Endothelial cell of umbilical vein (primary cell): Measurements from ENCODE around the gene RAX. TPM values are rescaled to one million over a fixed set of nuclear protein-coding genes. Genes with fewer than 3 reads are reported as not detected.
A peak's percentile ranks its signal among the peaks of the same experiment; 100 is the strongest.

Experiments
- BruUV-seq: library from RNA; stranded (reverse); fragments of 400-500 nt; replicated peaks from 2 replicates; lab custom pipeline; 2021; lab: Mats Ljungman, UMichigan
- CTCF ChIA-PET: fragments of 300-600, 350-600 bp; sonication (Branson Sonifier 250); formaldehyde crosslinking; loops from one replicate; lab custom pipeline; 2021; ENCODE audit warnings: antibody characterized with exemption, inconsistent platforms; lab: Charles Lee
- POLR2A ChIA-PET: fragments of 300-600, 350-600 bp; sonication (Branson Sonifier 250); formaldehyde crosslinking; loops from one replicate; lab custom pipeline; 2021; ENCODE audit warnings: antibody characterized with exemption, inconsistent platforms; lab: Charles Lee
- DNase-seq: peaks from one replicate; pipeline ENCODE4 v3.0.0-alpha.2; 2011; ENCODE audit warnings: low read depth, low spot score
- FAIRE-seq: peaks from 2 replicates; lab custom pipeline; 2011; peaks lifted over from hg19 to GRCh38; lab: Jason Lieb, UNC
- H2AFZ ChIP-seq: 2 replicates; pipeline ENCODE4 v1.6.0; 2012; ENCODE audit warnings: low read depth, low read length, control low read depth, inconsistent platforms
- H3K27ac ChIP-seq: 2 replicates; pipeline ENCODE4 v1.5.1; 2011; ENCODE audit warnings: low read depth, mild to moderate bottlenecking, control low read depth, low read length, moderate library complexity; ENCODE audit not compliant: insufficient read depth
- H3K27me3 ChIP-seq, 2 experiments: 2 replicates each; pipeline versions ENCODE4 v1.6.0 to v1.6.1; 2011; ENCODE audit warnings: low read length in 2 of 2, mixed read lengths in 1 of 2; ENCODE audit not compliant: control insufficient read depth in 2 of 2, insufficient read depth in 2 of 2
- H3K36me3 ChIP-seq, 2 experiments: 2 replicates in 1 of 2; 3 replicates in 1 of 2; pipeline ENCODE4 v1.5.1; 2011; ENCODE audit warnings: low read length in 2 of 2, mild to moderate bottlenecking in 1 of 2, moderate library complexity in 1 of 2; ENCODE audit not compliant: control insufficient read depth in 2 of 2, insufficient read depth in 2 of 2; ENCODE audit errors: extremely low read depth in 1 of 2
- H3K4me1 ChIP-seq: 3 replicates; pipeline ENCODE4 v1.5.1; 2011; ENCODE audit warnings: mild to moderate bottlenecking, low read length; ENCODE audit not compliant: control insufficient read depth, insufficient read depth; ENCODE audit errors: extremely low read depth
- H3K4me2 ChIP-seq: 2 replicates; pipeline ENCODE4 v1.6.1; 2011; ENCODE audit warnings: low read length, control low read depth, mixed read lengths; ENCODE audit not compliant: insufficient read depth
- H3K4me3 ChIP-seq, 3 experiments: fragments of 200-600 bp in 1 of 3; sonication (generic), shearing (Covaris generic) in 1 of 3; replicated peaks in 1 of 3; 2 replicates each; pipeline ENCODE4 v1.5.1; 2011 to 2016; ENCODE audit warnings: control low read depth in 3 of 3, low read length in 3 of 3, mild to moderate bottlenecking in 2 of 3, inconsistent platforms in 1 of 3, low read depth in 1 of 3, moderate library complexity in 1 of 3; ENCODE audit not compliant: insufficient read depth in 1 of 3
- H3K79me2 ChIP-seq: 2 replicates; pipeline ENCODE4 v1.6.0; 2012; ENCODE audit warnings: low read length, inconsistent platforms; ENCODE audit not compliant: control insufficient read depth, insufficient read depth
- H3K9ac ChIP-seq: replicated peaks from 2 replicates; pipeline ENCODE3; 2011; ENCODE audit warnings: low read length, control low read depth; ENCODE audit not compliant: insufficient read depth; ENCODE audit errors: extremely low read depth
- H3K9me1 ChIP-seq: replicated peaks from 3 replicates; pipeline ENCODE4 v1.6.0; 2011; ENCODE audit warnings: mild to moderate bottlenecking, low read length; ENCODE audit not compliant: control insufficient read depth, insufficient read depth; ENCODE audit errors: extremely low read depth
- H3K9me3 ChIP-seq: replicated peaks from 2 replicates; pipeline ENCODE4 v1.5.1; 2012; ENCODE audit warnings: low read length, inconsistent platforms; ENCODE audit not compliant: control insufficient read depth, insufficient read depth
- H4K20me1 ChIP-seq: replicated peaks from 2 replicates; pipeline ENCODE3; 2011; ENCODE audit warnings: mild to moderate bottlenecking, low read length; ENCODE audit not compliant: control insufficient read depth, insufficient read depth; ENCODE audit errors: extremely low read depth
- EZH2 ChIP-seq: IDR thresholded peaks from 2 replicates; pipeline ENCODE4 v1.6.1; 2012; ENCODE audit warnings: borderline replicate concordance, low read depth, mild to moderate bottlenecking, moderate library complexity, low read length, inconsistent platforms; ENCODE audit not compliant: severe bottlenecking
- FOS ChIP-seq: IDR thresholded peaks from 2 replicates; pipeline ENCODE4 v1.6.1; 2011; ENCODE audit warnings: mild to moderate bottlenecking, low read length, moderate library complexity, borderline replicate concordance; ENCODE audit not compliant: insufficient read depth
- GATA2 ChIP-seq: IDR thresholded peaks from 2 replicates; pipeline ENCODE4 v1.7.0; 2011; ENCODE audit warnings: low read depth, mild to moderate bottlenecking, moderate library complexity, mixed read lengths, low read length; ENCODE audit not compliant: insufficient read length, insufficient read depth
- JUN ChIP-seq: IDR thresholded peaks from 2 replicates; pipeline ENCODE4 v1.6.1; 2011; ENCODE audit warnings: borderline replicate concordance, low read depth; ENCODE audit not compliant: insufficient read length, insufficient read depth
- MYC ChIP-seq: IDR thresholded peaks from one replicate; pipeline ENCODE4 v1.6.1; 2011; ENCODE audit warnings: mild to moderate bottlenecking, low read depth, low read length
- POLR2A ChIP-seq: IDR thresholded peaks from 2 replicates; pipeline ENCODE4 v1.6.1; 2012; ENCODE audit warnings: low read depth, mild to moderate bottlenecking, control low read depth, low read length
- POLR2AphosphoS5 ChIP-seq: IDR thresholded peaks from 2 replicates; pipeline ENCODE4 v1.6.1; 2012; ENCODE audit warnings: low read depth, mild to moderate bottlenecking, control low read depth, low read length, moderate library complexity; ENCODE audit not compliant: insufficient read depth
- dilution Hi-C: fragments of 300-500 bp; cut with MboI; formaldehyde crosslinking; loops from one replicate; pipeline ENCODE4 v1.15.0; 2019; ENCODE audit warnings: low sequenced_read_pairs; ENCODE audit not compliant: extremely low pct_ligation_motif_present
- intact Hi-C: fragments of 100-400 bp; cut with micrococcal nuclease; formaldehyde crosslinking; loops from one replicate; pipeline ENCODE4 v1.10.0; 2022
- polyA plus RNA-seq, 4 experiments: library from polyadenylated mRNA; depleted of rRNA in 3 of 4; stranded (reverse) in 3 of 4; unstranded in 1 of 4; fragments of >200 nt; gene quantifications; 2 replicates each; pipeline versions ENCODE4 v1.2.1 to v1.2.3, GENCODE V29; 2011 to 2012; ENCODE audit warnings: missing spikeins in 1 of 4
- total RNA-seq: library from RNA; stranded (reverse); gene quantifications from 2 replicates; pipeline ENCODE4 v1.2.3, GENCODE V29; 2021
- TF ChIP-seq, protein P1 (sequence below): IDR thresholded peaks from 2 replicates; pipeline ENCODE4 v1.6.1; 2011; ENCODE audit not compliant: insufficient read depth, insufficient read length
- TF ChIP-seq, protein P2 (sequence below), 2 donors: IDR thresholded peaks; 1 replicate in 1 of 2; 2 replicates in 1 of 2; pipeline ENCODE4 v1.5.1; 2011; ENCODE audit warnings: low read length in 2 of 2, mild to moderate bottlenecking in 2 of 2, moderate library complexity in 2 of 2, control low read depth in 1 of 2, inconsistent platforms in 1 of 2, low read depth in 1 of 2; ENCODE audit not compliant: insufficient read depth in 1 of 2; ENCODE audit errors: extremely low read depth in 1 of 2

The RAX gene
- total and polyA plus RNA-seq, 2 donors (not counting 3 experiments of a cell fraction or from before 2014, with no cell fraction given) = not detected

DNA sequence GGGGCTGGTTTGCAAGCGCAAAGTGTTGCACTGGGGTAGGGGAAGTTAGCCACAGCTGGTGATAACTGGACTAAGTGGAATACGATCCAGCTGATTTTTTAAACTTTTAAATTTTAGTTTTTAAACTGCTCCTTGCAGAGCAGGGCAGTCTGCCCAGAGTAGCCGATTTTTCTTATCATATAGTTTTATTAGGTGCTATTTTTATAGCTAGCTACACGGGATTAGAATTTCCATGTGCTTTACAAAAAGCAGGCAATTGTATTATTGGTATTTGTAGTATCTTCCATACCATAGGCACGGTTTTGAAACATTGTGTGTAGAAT, 35.6 kb upstream of the RAX start:
- Histone ChIP-seq H3K4me1 (peaks cover 3% of the 10 kb centered on the region), H3K27me3 (peaks cover 17 to 29% of the 10 kb centered on the region in 2 experiments), H4K20me1 (no peaks in the 10 kb centered on the region), H3K36me3 (no peaks in the 10 kb centered on the region), H3K9me3 (no peaks in the 10 kb centered on the region), H3K9ac (no peak overlapping the region), H2AFZ (peak overlapping the region; percentile 77), H3K79me2 (no peaks in the 10 kb centered on the region), H3K4me2 (peak overlapping the region; percentile 5), H3K27ac (no peak overlapping the region), H3K9me1 (no peaks in the 10 kb centered on the region), H3K4me3 (no peak overlapping the region)
- intact Hi-C loops = loop anchor here (1.0 to 5.0 kb wide), 3 partner anchors 60 to 1238 kb away; no protein-coding TSS in a partner anchor
- ChIA-PET CTCF (interaction anchor here (0.6 to 6.2 kb wide), 13 partner anchors 9 to 1247 kb away, joined by 3 to 304 read pairs (median 8); partner anchors contain the start of genes CCBE1 and LMAN1), POLR2A (no interaction called here)
- BruUV-seq = no TSS peak
- no peak for TF ChIP-seq MYC
- TF ChIP-seq POLR2AphosphoS5 = no peak
- no peak for TF ChIP-seq FOS
- no peak for TF ChIP-seq POLR2A
- TF ChIP-seq, protein P1, sequence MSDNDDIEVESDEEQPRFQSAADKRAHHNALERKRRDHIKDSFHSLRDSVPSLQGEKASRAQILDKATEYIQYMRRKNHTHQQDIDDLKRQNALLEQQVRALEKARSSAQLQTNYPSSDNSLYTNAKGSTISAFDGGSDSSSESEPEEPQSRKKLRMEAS = no peak
- TF ChIP-seq GATA2 = no peak
- no peak for TF ChIP-seq EZH2
- TF ChIP-seq, protein P2, sequence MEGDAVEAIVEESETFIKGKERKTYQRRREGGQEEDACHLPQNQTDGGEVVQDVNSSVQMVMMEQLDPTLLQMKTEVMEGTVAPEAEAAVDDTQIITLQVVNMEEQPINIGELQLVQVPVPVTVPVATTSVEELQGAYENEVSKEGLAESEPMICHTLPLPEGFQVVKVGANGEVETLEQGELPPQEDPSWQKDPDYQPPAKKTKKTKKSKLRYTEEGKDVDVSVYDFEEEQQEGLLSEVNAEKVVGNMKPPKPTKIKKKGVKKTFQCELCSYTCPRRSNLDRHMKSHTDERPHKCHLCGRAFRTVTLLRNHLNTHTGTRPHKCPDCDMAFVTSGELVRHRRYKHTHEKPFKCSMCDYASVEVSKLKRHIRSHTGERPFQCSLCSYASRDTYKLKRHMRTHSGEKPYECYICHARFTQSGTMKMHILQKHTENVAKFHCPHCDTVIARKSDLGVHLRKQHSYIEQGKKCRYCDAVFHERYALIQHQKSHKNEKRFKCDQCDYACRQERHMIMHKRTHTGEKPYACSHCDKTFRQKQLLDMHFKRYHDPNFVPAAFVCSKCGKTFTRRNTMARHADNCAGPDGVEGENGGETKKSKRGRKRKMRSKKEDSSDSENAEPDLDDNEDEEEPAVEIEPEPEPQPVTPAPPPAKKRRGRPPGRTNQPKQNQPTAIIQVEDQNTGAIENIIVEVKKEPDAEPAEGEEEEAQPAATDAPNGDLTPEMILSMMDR (IDR thresholded peaks at IDR 0.05; ENCODE audit: extremely low read depth in 1 of 2, insufficient read depth in 1 of 2, low read depth in 1 of 2, low read length in 2 of 2) = no peak
- no peak for TF ChIP-seq JUN
- dilution Hi-C loops = no loop called here
- FAIRE-seq (no peak), DNase-seq (no peak)
